H1 (cell line): ENCODE measurements around the gene ZNRF3. TPM values are rescaled to one million over a fixed set of nuclear protein-coding genes. Genes with fewer than 3 reads are reported as not detected.

Experiments used
- CTCF ChIA-PET: fragments of 300-600 bp; sonication (Branson Sonifier 250); formaldehyde crosslinking; loops from one replicate; lab custom pipeline; 2021; ENCODE audit not compliant: partially characterized antibody; lab: Charles Lee
- POLR2A ChIA-PET: fragments of 300-600 bp; sonication (Branson Sonifier 250); formaldehyde crosslinking; loops from one replicate; lab custom pipeline; 2021; ENCODE audit warnings: inconsistent platforms; ENCODE audit not compliant: partially characterized antibody; lab: Charles Lee
- DNase-seq, 2 experiments: peaks; one replicate each; pipeline versions ENCODE4 v3.0.0 to v3.0.0-alpha.2; 2010 to 2022; ENCODE audit warnings: low spot score in 2 of 2, low read depth in 1 of 2, mixed read lengths in 1 of 2
- FAIRE-seq: peaks from 2 replicates; lab custom pipeline; 2011; peaks lifted over from hg19 to GRCh38; lab: Jason Lieb, UNC
- H2AFZ ChIP-seq: 2 replicates; pipeline ENCODE4 v1.8.1; 2012; ENCODE audit warnings: low read length, inconsistent platforms
- H2AK5ac ChIP-seq: 2 replicates; pipeline ENCODE4 v1.6.1; 2013; ENCODE audit warnings: low read depth, low read length
- H2BK120ac ChIP-seq: replicated peaks from 2 replicates; pipeline ENCODE3; 2013; ENCODE audit warnings: low read depth, low read length, inconsistent platforms
- H2BK12ac ChIP-seq: 2 replicates; pipeline ENCODE4 v1.6.1; 2013; ENCODE audit warnings: low read depth, low read length
- H2BK15ac ChIP-seq: 2 replicates; pipeline ENCODE4 v1.6.1; 2013; ENCODE audit warnings: low read length
- H2BK20ac ChIP-seq: 2 replicates; pipeline ENCODE4 v1.6.1; 2013; ENCODE audit warnings: low read length
- H2BK5ac ChIP-seq: 2 replicates; pipeline ENCODE4 v1.6.1; 2013; ENCODE audit warnings: low read depth, low read length
- H3K14ac ChIP-seq: 2 replicates; pipeline ENCODE4 v1.6.1; 2013; ENCODE audit warnings: inconsistent platforms; ENCODE audit not compliant: insufficient read length
- H3K18ac ChIP-seq: 2 replicates; pipeline ENCODE4 v1.6.1; 2013; ENCODE audit warnings: low read length; ENCODE audit errors: extremely low read depth
- H3K23ac ChIP-seq: 2 replicates; pipeline ENCODE4 v1.6.1; 2013; ENCODE audit warnings: inconsistent platforms; ENCODE audit not compliant: insufficient read length
- H3K23me2 ChIP-seq: 2 replicates; pipeline ENCODE4 v1.6.1; 2013; ENCODE audit warnings: low read depth, low read length
- H3K27ac ChIP-seq: 2 replicates; pipeline ENCODE4 v1.6.1; 2011; ENCODE audit warnings: low read depth, low read length, inconsistent platforms
- H3K27me3 ChIP-seq, 4 experiments: replicated peaks in 1 of 4; 1 replicate in 1 of 4; 2 replicates in 3 of 4; pipeline versions ENCODE4 v1.6.1 to v1.8.1; 2011 to 2013; ENCODE audit warnings: low read length in 3 of 4, mild to moderate bottlenecking in 3 of 4, inconsistent platforms in 2 of 4, mixed read lengths in 2 of 4, moderate library complexity in 1 of 4; ENCODE audit not compliant: control insufficient read depth in 3 of 4, insufficient read depth in 3 of 4; ENCODE audit errors: extremely low read depth in 1 of 4
- H3K36me3 ChIP-seq, 4 experiments: 2 replicates each; pipeline versions ENCODE4 v1.6.1 to v1.8.1; 2011 to 2013; ENCODE audit warnings: mild to moderate bottlenecking in 4 of 4, low read length in 3 of 4, moderate library complexity in 2 of 4, control low read depth in 1 of 4, inconsistent platforms in 1 of 4; ENCODE audit not compliant: insufficient read depth in 4 of 4, control insufficient read depth in 2 of 4
- H3K4ac ChIP-seq: replicated peaks from 2 replicates; pipeline ENCODE3; 2013; ENCODE audit warnings: low read length, low read depth, mixed read lengths, inconsistent platforms; ENCODE audit not compliant: insufficient read length
- H3K4me1 ChIP-seq, 4 experiments: replicated peaks in 1 of 4; 1 replicate in 1 of 4; 2 replicates in 3 of 4; pipeline versions ENCODE4 v1.6.1 to v1.8.1; 2011 to 2013; ENCODE audit warnings: low read length in 3 of 4, inconsistent platforms in 2 of 4, mixed read lengths in 1 of 4; ENCODE audit not compliant: insufficient read depth in 4 of 4, control insufficient read depth in 3 of 4
- H3K4me2 ChIP-seq, 2 experiments: 2 replicates each; pipeline versions ENCODE4 v1.6.1 to v1.8.1; 2011 to 2013; ENCODE audit warnings: low read depth in 2 of 2, low read length in 2 of 2, control low read depth in 1 of 2, inconsistent platforms in 1 of 2, mild to moderate bottlenecking in 1 of 2; ENCODE audit not compliant: insufficient read depth in 1 of 2
- H3K4me3 ChIP-seq, 4 experiments: fragments of 200-600, 300-600 bp in 1 of 4; sonication (generic), shearing (Covaris generic), sonication (Bioruptor Twin) in 1 of 4; 2 replicates each; pipeline versions ENCODE4 v1.5.1 to v1.8.1; 2011 to 2016; ENCODE audit warnings: low read length in 4 of 4, low read depth in 3 of 4, control low read depth in 2 of 4, inconsistent platforms in 2 of 4, mild to moderate bottlenecking in 2 of 4, mixed read lengths in 1 of 4, moderate library complexity in 1 of 4; ENCODE audit not compliant: insufficient read depth in 2 of 4; ENCODE audit errors: extremely low read depth in 1 of 4
- H3K56ac ChIP-seq: replicated peaks from 2 replicates; pipeline ENCODE3; 2013; ENCODE audit warnings: low read depth, mild to moderate bottlenecking, mixed read lengths, low read length, inconsistent platforms; ENCODE audit not compliant: insufficient read length
- H3K79me1 ChIP-seq: 2 replicates; pipeline ENCODE4 v1.6.1; 2013; ENCODE audit warnings: low read depth, low read length, control low read depth
- H3K79me2 ChIP-seq, 2 experiments: 2 replicates each; pipeline versions ENCODE4 v1.6.1 to v1.8.1; 2012 to 2013; ENCODE audit warnings: low read length in 2 of 2, mild to moderate bottlenecking in 2 of 2, inconsistent platforms in 1 of 2; ENCODE audit not compliant: insufficient read depth in 2 of 2, control insufficient read depth in 1 of 2
- H3K9ac ChIP-seq, 4 experiments: replicated peaks in 1 of 4; 1 replicate in 1 of 4; 2 replicates in 3 of 4; pipeline versions ENCODE4 v1.6.1 to v1.8.1; 2011 to 2013; ENCODE audit warnings: low read depth in 3 of 4, low read length in 3 of 4, control low read depth in 2 of 4, mild to moderate bottlenecking in 2 of 4, moderate library complexity in 2 of 4, inconsistent platforms in 1 of 4; ENCODE audit errors: extremely low read depth in 1 of 4
- H3K9me3 ChIP-seq, 2 experiments: 2 replicates each; pipeline versions ENCODE4 v1.6.1 to v1.8.1; 2012 to 2013; ENCODE audit warnings: mild to moderate bottlenecking in 2 of 2, moderate library complexity in 2 of 2, control low read depth in 1 of 2, inconsistent platforms in 1 of 2, low read depth in 1 of 2, low read length in 1 of 2, mixed read lengths in 1 of 2; ENCODE audit not compliant: insufficient read depth in 2 of 2
- H4K20me1 ChIP-seq, 2 experiments: replicated peaks in 1 of 2; 2 replicates each; pipeline versions ENCODE3 to v1.8.1; 2011 to 2013; ENCODE audit warnings: inconsistent platforms in 2 of 2, low read length in 2 of 2, mild to moderate bottlenecking in 1 of 2; ENCODE audit not compliant: insufficient read depth in 2 of 2, control insufficient read depth in 1 of 2
- H4K5ac ChIP-seq: 2 replicates; pipeline ENCODE4 v1.6.1; 2013; ENCODE audit warnings: low read length, low read depth, mixed read lengths, inconsistent platforms; ENCODE audit not compliant: insufficient read length
- H4K8ac ChIP-seq: 2 replicates; pipeline ENCODE4 v1.8.0; 2013; ENCODE audit warnings: mild to moderate bottlenecking, moderate library complexity, low read length, inconsistent platforms; ENCODE audit not compliant: insufficient read depth; ENCODE audit errors: extremely low read depth
- H4K91ac ChIP-seq: replicated peaks from 2 replicates; pipeline ENCODE3; 2013; ENCODE audit warnings: low read length, mixed read lengths, inconsistent platforms; ENCODE audit not compliant: insufficient read length
- EZH2 ChIP-seq: fragments of 200-600 bp; sonication (generic); IDR thresholded peaks from 2 replicates; pipeline ENCODE4 v1.7.1; 2012; ENCODE audit warnings: low read depth, mild to moderate bottlenecking, moderate library complexity, low read length, inconsistent platforms; ENCODE audit not compliant: severe bottlenecking
- KDM4A ChIP-seq: IDR thresholded peaks from one replicate; pipeline ENCODE4 v1.7.1; 2012; ENCODE audit warnings: low read depth, mild to moderate bottlenecking, moderate library complexity, low read length, inconsistent platforms; ENCODE audit not compliant: severe bottlenecking
- WGBS, 2 experiments: shearing (Covaris generic) in 1 of 2; methylation state at CpG; one replicate each; pipeline versions ENCODE4 v1.1.6 to v1.1.7; 2013 to 2015; ENCODE audit warnings: low lambda C conversion rate in 2 of 2, mixed read lengths in 2 of 2, inconsistent platforms in 1 of 2, low coverage in 1 of 2, missing lambda C conversion rate in 1 of 2; ENCODE audit not compliant: insufficient replicate concordance in 2 of 2, insufficient coverage in 1 of 2, insufficient read length in 1 of 2; ENCODE audit errors: extremely low coverage in 1 of 2, missing lambda C conversion rate in 1 of 2; 5-methylcytosine and 5-hydroxymethylcytosine counted together
- polyA plus RNA-seq, 7 experiments: library from polyadenylated mRNA; depleted of rRNA in 3 of 7; stranded (reverse) in 5 of 7; unstranded in 2 of 7; fragments of >200 nt in 5 of 7; fragments of 200-250 nt in 2 of 7; gene quantifications; 1 replicate in 5 of 7; 2 replicates in 1 of 7; 4 replicates in 1 of 7; pipeline versions ENCODE4 v1.2.1 to v1.2.3, GENCODE V29; 2011 to 2013; ENCODE audit warnings: missing spikeins in 2 of 7, mixed read lengths in 2 of 7
- total RNA-seq: library from RNA; stranded (reverse); fragmentation: NEBNext Ultra II Directional; extraction: Animal tissue kit (Norgen Biotek cat#: 25700); gene quantifications from 2 replicates; pipeline ENCODE4 v1.2.1, GENCODE V29; 2021

ZNRF3 gene
- total and polyA plus RNA-seq, 2 of the 8 experiments (the other 6 are each of a cell fraction or from before 2014, with no cell fraction given) = 14.1 to 21.7 TPM

- ChIA-PET CTCF (interaction anchor here (1.3 to 1.7 kb wide), 3 partner anchors 81 to 217 kb away, joined by 5 to 6 read pairs (median 5); no protein-coding TSS in a partner anchor), POLR2A (no interaction called here)
- TF ChIP-seq EZH2 (no peak), KDM4A (peak; percentile 67)
- Histone ChIP-seq H2AK5ac (peak within 1 kb of the TSS; percentile 65; the same call in 1 of the 2 replicates), H3K27ac (no peak within 1 kb of the TSS), H3K23me2 (peaks cover 16% of the 10 kb centered on the region), H3K79me2 (no peaks in the 10 kb centered on the region), H3K4ac (peak within 1 kb of the TSS; percentile 44), H2BK120ac (no peak within 1 kb of the TSS), H3K4me3 (peak within 1 kb of the TSS; percentile 46 to 65 (median 51)), H3K4me2 (peak within 1 kb of the TSS; percentile 79 to 88), H3K9me3 (no peaks in the 10 kb centered on the region), H3K9ac (no peak within 1 kb of the TSS; a peak in 1 of 7 replicates), H3K36me3 (no peaks in the 10 kb centered on the region), H3K14ac (no peak within 1 kb of the TSS), H3K4me1 (peaks cover 3 to 9% (median 7%) of the 10 kb centered on the region in 4 experiments), H2BK20ac (no peak within 1 kb of the TSS), H3K23ac (no peak within 1 kb of the TSS), H4K5ac (no peak within 1 kb of the TSS), H3K27me3 (peaks cover 9 to 51% (median 48%) of the 10 kb centered on the region in 4 experiments), H2BK12ac (peak within 1 kb of the TSS; percentile 68; the same call in 1 of the 2 replicates), H3K79me1 (no peaks in the 10 kb centered on the region), H2BK5ac (no peak within 1 kb of the TSS; the same call in 1 of the 2 replicates), H4K8ac (no peak within 1 kb of the TSS), H2AFZ (peak within 1 kb of the TSS; percentile 11; the same call in 1 of the 2 replicates), H3K18ac (peak within 1 kb of the TSS; percentile 71), H4K20me1 (peaks cover 3 to 8% of the 10 kb centered on the region in 2 experiments), H3K56ac (no peak within 1 kb of the TSS), H2BK15ac (no peak within 1 kb of the TSS), H4K91ac (no peak within 1 kb of the TSS)
- WGBS, 2 experiments = 5% methylated on average over 15 of the region's 76 CpGs; no CpG with 5 or more reads in 1 of the 2 experiments
- peak in 1 of 2 experiments; percentile 78 for DNase-seq
- FAIRE-seq = no peak
These were observed 189.7 kb downstream of the ZNRF3 start, which contains the start of gene KREMEN1 for GRCh38 chr22:29072979-29073617. Gene KREMEN1, plus strand, starts transcription at chr22:29073035. Its CDS starts 96 bp downstream, at chr22:29073131.
